Endothelial cell of hepatic sinusoid (primary cell): ENCODE measurements around the gene BCAS3.
"Not testable (repeated sequence)": the region's sequence is repeated elsewhere in the genome, so short reads cannot be mapped to it uniquely, and the experiment has no call there.

ENCODE experiments used
- in situ Hi-C: cut with HindIII; loops from 2 replicates; pipeline ENCODE4 v1.10.0; 2017; ENCODE audit warnings: low sequenced_read_pairs

Gene BCAS3

GRCh38 chr17:61143026-61143425, 465.4 kb downstream of the BCAS3 start:
- in situ Hi-C loops, result no loop called here

- in situ Hi-C loops, result no loop called here
Measured at GRCh38 chr17:61144137-61144536, 466.5 kb downstream of the BCAS3 start.

DNA sequence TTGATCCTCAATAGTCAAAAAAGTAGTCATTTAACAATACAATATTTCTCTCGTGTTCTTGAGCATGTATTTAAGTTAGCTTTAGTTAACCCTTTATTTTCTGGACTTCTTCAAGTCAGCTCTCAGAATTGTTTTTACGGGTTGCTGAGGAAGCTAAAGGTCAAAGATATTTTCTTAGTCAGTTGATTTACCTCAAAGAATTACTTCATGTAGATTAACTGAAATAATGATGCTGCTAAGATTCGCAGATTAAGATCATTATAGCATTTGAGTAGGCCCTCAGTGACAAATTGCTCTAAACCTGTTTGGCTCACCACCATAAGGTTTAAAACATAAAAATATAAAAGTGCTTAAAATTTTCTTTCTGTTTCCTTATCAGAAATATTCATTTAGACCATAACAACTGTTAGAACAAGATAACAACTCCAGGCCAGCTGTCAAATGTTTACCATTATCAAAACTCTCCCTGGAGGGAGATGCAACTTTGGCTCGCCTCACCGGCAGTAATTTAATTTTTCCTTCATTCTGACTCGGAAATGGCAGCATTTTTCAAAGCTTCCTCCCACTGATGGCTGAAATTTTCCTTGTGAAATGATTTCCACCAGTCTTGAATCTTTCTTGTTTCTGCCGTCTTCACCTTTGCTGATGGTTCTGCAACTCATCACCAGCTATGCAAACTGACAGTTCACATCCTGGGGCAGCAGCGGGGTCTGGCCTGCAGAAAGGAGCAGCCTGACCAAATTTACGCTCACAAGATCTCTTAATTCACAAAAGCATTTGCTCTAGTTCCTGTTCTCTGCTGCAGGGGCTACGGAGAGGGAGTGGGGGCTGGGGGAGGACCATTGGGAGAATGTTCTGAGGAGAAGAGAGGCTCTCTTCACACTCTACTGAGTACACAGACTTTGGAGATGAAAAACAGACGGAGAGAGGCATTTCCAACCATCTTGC, 467.2 kb downstream of the BCAS3 start:
- in situ Hi-C loops, result no loop called here

DNA sequence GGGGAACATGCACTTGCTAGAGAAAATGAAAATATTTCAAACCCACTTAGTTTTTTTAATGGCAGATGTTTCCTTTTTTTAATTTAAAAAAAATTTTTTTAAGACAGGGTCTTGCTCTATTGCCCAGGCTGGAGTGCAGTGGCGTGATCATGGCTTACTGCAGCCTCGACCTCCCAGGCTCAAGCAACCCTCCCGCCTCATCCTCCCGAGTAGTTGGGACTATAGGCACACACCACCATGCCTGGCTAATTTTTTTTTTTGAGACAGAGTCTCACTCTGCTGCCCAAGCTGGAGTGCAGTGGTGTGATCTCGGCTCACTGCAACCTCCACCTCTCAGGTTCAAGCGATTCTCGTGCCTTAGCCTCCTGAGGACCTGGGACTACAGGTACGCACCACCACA, 469.2 kb downstream of the BCAS3 start:
- in situ Hi-C loops, result not testable (repeated sequence)

GRCh38 chr17:61149106-61149825, 471.6 kb downstream of the BCAS3 start:
- in situ Hi-C loops, result no loop called here

GRCh38 chr17:61149862-61150362, 472.3 kb downstream of the BCAS3 start:
- in situ Hi-C loops, result no loop called here

DNA sequence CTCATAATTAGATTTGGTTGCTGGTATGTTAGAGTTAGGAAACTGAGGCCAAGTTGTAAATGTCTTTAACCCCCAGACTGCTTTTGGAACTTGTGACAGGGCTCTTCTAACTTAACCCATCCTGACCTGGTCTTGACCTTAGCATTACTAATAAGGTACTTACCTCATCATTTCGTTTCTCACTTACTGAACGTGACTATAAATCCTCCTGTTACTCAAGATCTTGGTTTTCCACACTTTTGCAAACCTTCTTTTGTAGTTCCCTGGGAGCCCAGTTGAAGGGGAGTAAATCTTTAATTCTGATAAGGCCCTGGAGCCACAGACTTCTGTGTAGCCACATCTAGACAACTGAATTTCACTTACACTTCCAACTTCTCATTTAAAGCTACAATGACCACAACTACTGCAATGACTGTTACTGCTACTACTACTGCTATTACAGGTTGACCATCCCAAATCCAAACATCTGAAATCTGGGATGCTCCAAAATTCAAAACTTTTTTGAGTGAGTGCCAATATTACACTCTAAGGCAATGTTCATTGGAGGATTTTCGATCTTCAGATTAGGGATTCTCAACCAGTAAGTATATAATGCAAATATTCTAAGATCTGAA, 473.1 kb downstream of the BCAS3 start:
- in situ Hi-C loops, result no loop called here

DNA sequence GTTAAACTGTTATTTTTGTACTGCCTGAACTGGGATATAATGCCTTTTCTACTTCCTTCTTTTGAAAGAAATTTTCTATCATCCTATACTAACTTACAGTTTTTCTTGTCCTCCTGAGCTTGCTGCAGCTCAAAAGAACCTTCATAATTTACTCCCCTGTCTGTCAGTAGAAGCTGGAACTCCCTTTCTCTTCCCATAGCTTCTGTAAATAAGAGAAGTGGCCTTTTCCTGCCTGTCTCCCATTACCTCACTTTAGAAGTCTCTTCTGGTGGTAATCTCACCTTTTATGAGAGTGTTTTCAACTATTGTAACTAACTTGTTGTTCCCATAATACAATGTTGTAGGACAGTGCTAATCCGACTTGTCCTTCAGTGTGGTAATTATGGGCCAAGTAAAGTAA, 475.2 kb downstream of the BCAS3 start:
- in situ Hi-C loops, result no loop called here

- in situ Hi-C loops, result no loop called here
Measured at GRCh38 chr17:61155590-61156237, 478.1 kb downstream of the BCAS3 start.

DNA sequence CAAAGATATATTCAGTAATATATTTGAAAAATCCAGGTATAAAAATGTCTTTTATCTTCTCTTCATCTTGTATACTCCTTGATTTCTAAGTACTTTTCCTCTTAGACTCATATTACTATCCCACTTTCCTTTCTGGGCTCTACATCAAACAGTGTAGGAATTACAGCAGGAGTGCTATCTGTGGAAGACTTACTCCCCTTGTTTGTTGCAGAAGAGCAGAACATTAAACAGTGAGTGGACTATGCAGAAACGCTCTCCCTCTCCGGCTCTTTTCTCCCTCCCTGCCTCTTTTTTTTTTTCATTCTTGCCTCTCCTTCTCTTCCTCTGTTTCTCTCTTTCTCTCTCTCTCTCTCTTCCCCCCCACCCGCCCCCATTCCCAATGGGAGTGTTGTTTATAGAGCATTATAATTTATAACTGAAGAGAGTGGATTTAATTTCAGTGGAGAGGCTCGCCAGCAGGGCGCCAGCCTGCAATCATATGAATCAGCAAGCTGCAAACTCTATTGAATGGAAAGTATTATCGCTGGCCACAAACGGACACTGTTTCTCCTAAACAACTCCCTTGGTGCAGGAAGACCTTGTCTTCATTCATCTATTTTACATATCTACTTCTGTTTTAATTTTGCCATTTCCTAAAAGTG, 479.7 kb downstream of the BCAS3 start:
- in situ Hi-C loops, result no loop called here

- in situ Hi-C loops, result no loop called here
Measured at GRCh38 chr17:61158376-61158775, 480.7 kb downstream of the BCAS3 start.

DNA sequence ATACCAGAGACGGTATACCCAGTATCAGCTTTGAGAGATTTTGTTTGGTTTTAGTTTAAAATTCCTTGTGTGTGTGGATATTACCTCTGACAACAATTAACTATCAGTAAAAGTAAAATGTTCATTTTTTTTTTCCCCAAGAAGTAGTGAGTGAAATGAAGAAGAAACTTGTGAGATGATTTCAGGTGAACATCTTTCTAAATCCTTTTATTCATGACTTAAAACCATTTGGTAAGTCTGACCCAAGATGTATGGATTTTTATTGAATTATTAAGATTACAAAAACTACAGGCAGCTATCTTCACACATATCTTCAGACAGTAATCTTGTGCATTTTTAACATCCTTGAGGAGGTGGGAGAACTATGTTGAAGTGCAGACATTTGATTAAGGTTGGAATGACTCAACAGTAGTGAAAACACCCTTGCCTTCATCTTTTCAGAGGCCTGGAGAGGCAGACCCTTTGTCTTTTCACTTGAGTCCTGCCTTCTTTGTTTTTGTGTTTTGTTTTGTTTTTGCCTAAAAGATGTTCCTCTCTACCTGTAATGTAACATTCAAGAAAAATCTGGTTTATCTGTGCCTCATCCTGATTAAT, 481.7 kb downstream of the BCAS3 start:
- in situ Hi-C loops, result no loop called here

GRCh38 chr17:61160204-61160603, 482.6 kb downstream of the BCAS3 start:
- in situ Hi-C loops, result no loop called here

DNA sequence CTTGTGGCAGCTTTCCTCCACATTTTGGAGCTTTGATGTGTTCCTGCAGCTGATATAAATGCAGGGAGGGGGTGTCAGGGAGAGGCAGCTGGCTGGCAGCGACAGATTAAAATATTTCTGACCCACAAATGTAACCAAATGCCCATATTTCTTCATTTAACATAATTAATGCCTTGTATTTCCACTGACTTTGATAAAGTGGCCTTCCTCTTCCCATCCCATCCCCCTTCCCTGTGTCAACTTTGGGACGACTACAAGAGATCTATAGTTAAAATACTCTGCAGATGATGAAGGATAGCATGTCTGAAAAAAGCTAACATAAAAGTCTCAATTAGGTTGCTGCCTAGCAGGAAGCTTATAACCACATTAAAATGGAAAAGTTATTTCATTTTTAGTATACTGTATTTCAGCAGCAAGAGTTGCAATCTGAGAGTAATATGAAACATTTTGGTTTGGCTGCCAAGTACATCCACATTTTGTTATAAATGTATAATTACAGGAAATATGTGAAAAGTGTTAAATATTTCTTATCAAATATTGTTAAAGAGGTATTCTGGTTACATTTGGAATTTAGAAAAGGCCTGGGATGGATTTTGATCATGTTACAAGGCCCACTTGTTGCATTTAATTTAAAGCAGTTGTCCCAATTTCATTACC, 483.3 kb downstream of the BCAS3 start:
- in situ Hi-C loops, result no loop called here

- in situ Hi-C loops, result no loop called here
Measured at GRCh38 chr17:61161615-61162134, 484.0 kb downstream of the BCAS3 start.

DNA sequence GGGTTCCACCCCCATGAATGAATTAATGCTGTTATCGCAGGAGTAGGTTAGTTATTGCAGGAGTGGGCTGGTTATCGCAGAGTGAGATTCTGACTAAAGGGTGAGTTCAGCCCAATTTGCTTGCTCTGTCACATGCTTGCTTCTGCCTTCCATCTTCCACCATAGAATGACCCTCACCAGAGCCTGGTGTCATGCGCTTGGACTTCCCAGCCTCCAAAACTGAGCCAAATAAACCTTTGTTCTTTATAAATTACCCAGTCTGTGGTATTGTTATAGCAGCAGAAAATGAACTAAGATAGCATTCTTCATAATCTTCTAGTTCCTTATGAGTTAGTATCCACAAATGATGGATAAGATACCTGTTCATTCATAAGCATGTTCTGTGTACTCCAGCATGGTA, 486.9 kb downstream of the BCAS3 start:
- in situ Hi-C loops, result no loop called here

DNA sequence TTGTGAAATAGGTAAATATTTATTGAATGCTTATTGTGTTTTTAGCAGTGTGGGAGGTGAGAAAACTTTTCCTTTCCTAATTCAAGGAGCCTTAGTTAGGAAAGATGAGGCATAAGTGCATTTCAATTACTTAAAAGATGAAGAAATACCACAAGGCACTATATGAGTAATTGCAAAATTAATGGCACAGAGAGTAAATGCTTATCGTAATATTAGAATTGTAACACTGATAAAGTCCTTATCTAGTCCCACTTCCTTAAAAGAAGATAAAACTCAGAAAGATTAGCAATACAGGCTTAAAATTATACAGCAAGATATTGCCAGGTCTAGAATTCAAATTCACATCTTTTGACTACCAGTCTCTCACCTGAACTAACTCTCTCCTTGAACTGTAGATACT, 489.4 kb downstream of the BCAS3 start:
- in situ Hi-C loops, result no loop called here

GRCh38 chr17:61168506-61168905, 490.9 kb downstream of the BCAS3 start:
- in situ Hi-C loops, result no loop called here

GRCh38 chr17:61174310-61174709, 496.7 kb downstream of the BCAS3 start:
- in situ Hi-C loops, result no loop called here
